Endodermal cell (in vitro differentiated cells): ENCODE data around the gene SYNDIG1L. TPM values are rescaled to one million over a fixed set of nuclear protein-coding genes. Genes with fewer than 3 reads are reported as not detected.
A peak's percentile ranks its signal among the peaks of the same experiment; 100 is the strongest.

Experiments
- DNase-seq: peaks from one replicate; pipeline ENCODE4 v3.0.0-alpha.2; 2017
- H3K27ac ChIP-seq: 2 replicates; pipeline ENCODE4 v1.5.1; 2013; ENCODE audit warnings: mild to moderate bottlenecking, low read depth, low read length, moderate library complexity
- H3K27me3 ChIP-seq: 2 replicates; pipeline ENCODE4 v1.6.1; 2013; ENCODE audit warnings: mild to moderate bottlenecking, low read length, moderate library complexity; ENCODE audit not compliant: insufficient read depth, control insufficient read depth, poor library complexity, severe bottlenecking
- H3K36me3 ChIP-seq: 2 replicates; pipeline ENCODE4 v1.7.0; 2013; ENCODE audit warnings: mild to moderate bottlenecking, low read length, moderate library complexity; ENCODE audit not compliant: control insufficient read depth, insufficient read depth
- H3K4me1 ChIP-seq: one replicate; pipeline ENCODE4 v1.7.0; 2013; ENCODE audit warnings: low read length; ENCODE audit not compliant: control insufficient read depth, insufficient read depth
- H3K4me3 ChIP-seq: 2 replicates; pipeline ENCODE4 v1.5.1; 2013; ENCODE audit warnings: mild to moderate bottlenecking, low read length, moderate library complexity
- H3K9ac ChIP-seq: 2 replicates; pipeline ENCODE4 v1.6.1; 2013; ENCODE audit warnings: mild to moderate bottlenecking, low read length, moderate library complexity; ENCODE audit not compliant: poor library complexity, severe bottlenecking; ENCODE audit errors: extremely low read depth
- H3K9me3 ChIP-seq: 2 replicates; pipeline ENCODE4 v1.6.1; 2013; ENCODE audit warnings: mild to moderate bottlenecking, low read length, moderate library complexity; ENCODE audit not compliant: control insufficient read depth
- H3K27ac Mint-ChIP-seq: 2 replicates; pipeline ENCODE4 v1.8.0; 2020; ENCODE audit warnings: mixed read lengths
- H3K27me3 Mint-ChIP-seq: 2 replicates; pipeline ENCODE4 v1.8.0; 2021; ENCODE audit warnings: mild to moderate bottlenecking, mixed read lengths; ENCODE audit not compliant: insufficient read depth
- H3K36me3 Mint-ChIP-seq: 2 replicates; pipeline ENCODE4 v1.8.0; 2020; ENCODE audit warnings: low read depth, mixed read lengths
- H3K4me1 Mint-ChIP-seq: 2 replicates; pipeline ENCODE4 v1.8.0; 2020; ENCODE audit warnings: mixed read lengths
- H3K4me3 Mint-ChIP-seq: 2 replicates; pipeline ENCODE4 v1.8.0; 2020; ENCODE audit warnings: mild to moderate bottlenecking, moderate library complexity, mixed read lengths
- H3K9me3 Mint-ChIP-seq: 2 replicates; pipeline ENCODE4 v1.8.0; 2020; ENCODE audit warnings: mild to moderate bottlenecking, mixed read lengths
- WGBS, 2 experiments: methylation state at CpG; one replicate each; pipeline versions ENCODE4 v1.1.5 to v1.1.7; 2013; ENCODE audit warnings: missing lambda C conversion rate in 2 of 2, mixed read lengths in 1 of 2; ENCODE audit not compliant: insufficient coverage in 1 of 2, insufficient read length in 1 of 2; 5-methylcytosine and 5-hydroxymethylcytosine counted together
- total RNA-seq, 2 donors: library from RNA; stranded (reverse); fragmentation: NEBNext Ultra II Directional in 1 of 2; extraction: Animal tissue kit (Norgen Biotek cat#: 25700) in 1 of 2; gene quantifications; 2 replicates in 1 of 2; 3 replicates in 1 of 2; pipeline ENCODE4 v1.2.1, GENCODE V29; 2021
- TF ChIP-seq, protein P1 (sequence below): fragments of 200-600 bp; sonication (generic); conservative IDR thresholded peaks from 2 replicates; pipeline ENCODE4 v1.5.0; 2021; ENCODE audit warnings: antibody characterized with exemption, mild to moderate bottlenecking

The SYNDIG1L gene
- total RNA-seq, 2 donors from 2014 or later = 2.0 to 4.1 TPM

DNA sequence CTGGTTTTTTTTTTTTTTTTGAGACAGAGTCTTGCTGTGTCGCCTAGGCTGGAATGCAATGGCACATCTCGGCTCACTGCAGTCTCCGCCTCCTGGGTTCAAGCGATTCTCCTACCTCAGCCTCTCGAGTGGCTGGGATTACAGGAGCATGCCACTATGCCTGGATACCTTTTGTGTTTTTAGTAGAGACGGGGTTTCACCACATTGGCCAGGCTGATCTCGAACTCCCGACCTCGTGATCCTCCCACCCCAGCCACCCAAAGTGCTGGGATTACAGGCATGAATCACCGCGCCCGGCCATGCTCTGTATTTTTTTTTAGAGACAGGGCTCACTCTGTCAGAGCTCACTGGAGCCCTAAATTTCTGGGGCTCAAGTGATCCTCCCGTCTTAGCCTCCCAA is 45.2 kb downstream of the SYNDIG1L start:
- Mint-ChIP-seq H3K27me3 (no peaks in the 10 kb centered on the region), H3K4me3 (no peak overlapping the region), H3K4me1 (no peaks in the 10 kb centered on the region), H3K27ac (no peak overlapping the region), H3K36me3 (no peaks in the 10 kb centered on the region), H3K9me3 (no peaks in the 10 kb centered on the region)
- no peak overlapping the region for H3K9ac ChIP-seq
- H3K36me3 ChIP-seq = no peaks in the 10 kb centered on the region
- no peaks in the 10 kb centered on the region for H3K27me3 ChIP-seq
- H3K4me3 ChIP-seq = no peak overlapping the region
- TF ChIP-seq, protein P1, sequence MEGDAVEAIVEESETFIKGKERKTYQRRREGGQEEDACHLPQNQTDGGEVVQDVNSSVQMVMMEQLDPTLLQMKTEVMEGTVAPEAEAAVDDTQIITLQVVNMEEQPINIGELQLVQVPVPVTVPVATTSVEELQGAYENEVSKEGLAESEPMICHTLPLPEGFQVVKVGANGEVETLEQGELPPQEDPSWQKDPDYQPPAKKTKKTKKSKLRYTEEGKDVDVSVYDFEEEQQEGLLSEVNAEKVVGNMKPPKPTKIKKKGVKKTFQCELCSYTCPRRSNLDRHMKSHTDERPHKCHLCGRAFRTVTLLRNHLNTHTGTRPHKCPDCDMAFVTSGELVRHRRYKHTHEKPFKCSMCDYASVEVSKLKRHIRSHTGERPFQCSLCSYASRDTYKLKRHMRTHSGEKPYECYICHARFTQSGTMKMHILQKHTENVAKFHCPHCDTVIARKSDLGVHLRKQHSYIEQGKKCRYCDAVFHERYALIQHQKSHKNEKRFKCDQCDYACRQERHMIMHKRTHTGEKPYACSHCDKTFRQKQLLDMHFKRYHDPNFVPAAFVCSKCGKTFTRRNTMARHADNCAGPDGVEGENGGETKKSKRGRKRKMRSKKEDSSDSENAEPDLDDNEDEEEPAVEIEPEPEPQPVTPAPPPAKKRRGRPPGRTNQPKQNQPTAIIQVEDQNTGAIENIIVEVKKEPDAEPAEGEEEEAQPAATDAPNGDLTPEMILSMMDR = no peak
- 92 to 94% methylated on average over 12 to 13 of the region's 13 CpGs for WGBS, 2 experiments
- DNase-seq = peak; percentile 44
- H3K9me3 ChIP-seq = no peaks in the 10 kb centered on the region
- no peak overlapping the region for H3K27ac ChIP-seq
- H3K4me1 ChIP-seq = no peaks in the 10 kb centered on the region

DNA sequence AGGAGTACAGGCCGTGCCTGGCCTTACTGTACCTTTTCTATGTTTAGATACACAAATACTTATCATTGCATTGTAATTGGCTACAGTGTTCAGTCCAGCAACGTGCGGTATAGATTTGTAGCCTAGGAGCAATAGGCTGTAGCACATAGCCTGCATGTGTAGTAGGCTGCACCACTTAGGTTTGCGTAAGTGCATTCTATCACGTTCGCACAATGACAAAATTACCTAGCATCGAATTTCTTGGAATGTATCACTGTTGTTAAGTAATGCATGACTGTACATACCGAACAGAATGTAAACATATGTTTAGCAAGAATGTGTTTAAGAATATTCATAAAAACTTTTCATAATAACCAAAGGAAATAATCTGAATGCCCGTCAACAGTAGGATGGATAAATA is 45.8 kb downstream of the SYNDIG1L start:
- TF ChIP-seq, protein P1 = no peak
- H3K4me3 ChIP-seq = no peak overlapping the region
- Mint-ChIP-seq H3K4me3 (no peak overlapping the region), H3K27me3 (no peaks in the 10 kb centered on the region), H3K9me3 (no peaks in the 10 kb centered on the region), H3K4me1 (no peaks in the 10 kb centered on the region), H3K27ac (no peak overlapping the region), H3K36me3 (no peaks in the 10 kb centered on the region)
- H3K9ac ChIP-seq = no peak overlapping the region
- no peaks in the 10 kb centered on the region for H3K36me3 ChIP-seq
- DNase-seq = peak; percentile 7
- H3K9me3 ChIP-seq = no peaks in the 10 kb centered on the region
- WGBS, 2 experiments = 97 to 98% methylated on average over 7 to 9 of the region's 9 CpGs
- H3K4me1 ChIP-seq = no peaks in the 10 kb centered on the region
- no peak overlapping the region for H3K27ac ChIP-seq
- no peaks in the 10 kb centered on the region for H3K27me3 ChIP-seq

DNA sequence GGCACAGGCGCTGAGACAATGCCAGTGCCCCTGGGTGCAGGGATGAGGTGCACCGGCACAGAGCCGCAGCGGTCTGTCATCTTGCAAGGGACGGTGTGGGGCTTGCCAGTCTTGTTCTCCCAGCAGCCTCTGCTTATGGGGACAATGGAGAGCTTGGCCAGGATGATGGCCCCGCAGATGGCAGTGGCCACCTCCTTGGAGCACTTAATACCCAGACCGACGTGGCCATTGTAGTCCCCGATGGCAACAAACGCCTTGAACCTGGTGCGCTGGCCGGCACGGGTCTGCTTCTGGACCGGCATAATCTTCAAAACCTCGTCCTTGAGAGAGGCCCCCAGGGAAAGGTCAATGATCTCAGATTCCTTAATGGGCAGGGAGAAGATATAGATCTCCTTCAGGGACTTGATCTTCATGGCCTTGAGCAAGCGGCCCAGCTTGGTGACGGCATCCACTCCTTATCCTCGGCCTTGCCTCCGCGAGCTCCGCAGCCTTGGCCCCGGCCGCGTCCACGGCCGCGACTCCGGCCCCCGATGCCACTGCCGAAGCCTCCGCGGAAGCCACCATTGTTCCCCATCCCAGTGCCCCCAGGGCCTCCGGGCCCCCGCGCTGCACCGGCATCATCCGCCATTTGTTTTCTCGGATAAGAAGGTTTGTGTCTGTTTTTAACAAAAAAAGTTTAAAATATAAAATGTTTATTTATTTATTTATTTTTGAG is 47.9 kb downstream of the SYNDIG1L start:
- Mint-ChIP-seq H3K27me3 (no peaks in the 10 kb centered on the region), H3K4me3 (no peak overlapping the region), H3K4me1 (no peaks in the 10 kb centered on the region), H3K36me3 (no peaks in the 10 kb centered on the region), H3K27ac (no peak overlapping the region), H3K9me3 (no peaks in the 10 kb centered on the region)
- Histone ChIP-seq H3K4me1 (no peaks in the 10 kb centered on the region), H3K27ac (no peak overlapping the region), H3K27me3 (no peaks in the 10 kb centered on the region), H3K4me3 (no peak overlapping the region), H3K36me3 (no peaks in the 10 kb centered on the region), H3K9me3 (no peaks in the 10 kb centered on the region), H3K9ac (no peak overlapping the region)
- DNase-seq = peak; percentile 31
- TF ChIP-seq, protein P1 = no peak
- WGBS, 2 experiments = 95 to 98% methylated on average over 21 to 36 of the region's 38 CpGs
